HG02852 (cell line): ENCODE results near the gene STAG1.
"Not testable (repeated sequence)": the region's sequence is repeated elsewhere in the genome, so short reads cannot be mapped to it uniquely, and the experiment has no call there.

Experiments
- ATAC-seq: cut with Tn5 transposase; IDR thresholded peaks from one replicate; pipeline ENCODE4 v1.9.1; 2021; ENCODE audit warnings: mild to moderate bottlenecking, moderate library complexity; ENCODE audit not compliant: unreplicated experiment

Gene STAG1

DNA sequence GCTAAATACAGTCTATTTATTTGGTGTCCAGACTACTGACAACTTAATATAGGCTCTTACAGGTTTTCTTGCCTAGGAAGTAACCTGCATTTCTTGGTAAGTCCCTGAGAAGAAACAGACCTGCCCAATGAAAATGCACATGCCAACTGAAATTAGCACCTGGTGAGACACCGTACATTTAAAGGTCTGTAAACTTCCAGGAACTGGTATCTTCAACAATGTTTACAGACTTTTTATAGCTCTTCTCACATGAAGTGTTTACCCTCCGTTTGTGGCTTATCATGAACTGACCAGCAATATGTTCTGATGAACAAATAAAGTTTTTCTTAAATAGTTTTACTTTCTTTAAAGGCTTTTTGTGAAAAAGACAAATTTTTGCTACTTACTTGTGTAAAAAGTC lies 408.7 kb downstream of the STAG1 start:
- no peak for ATAC-seq

DNA sequence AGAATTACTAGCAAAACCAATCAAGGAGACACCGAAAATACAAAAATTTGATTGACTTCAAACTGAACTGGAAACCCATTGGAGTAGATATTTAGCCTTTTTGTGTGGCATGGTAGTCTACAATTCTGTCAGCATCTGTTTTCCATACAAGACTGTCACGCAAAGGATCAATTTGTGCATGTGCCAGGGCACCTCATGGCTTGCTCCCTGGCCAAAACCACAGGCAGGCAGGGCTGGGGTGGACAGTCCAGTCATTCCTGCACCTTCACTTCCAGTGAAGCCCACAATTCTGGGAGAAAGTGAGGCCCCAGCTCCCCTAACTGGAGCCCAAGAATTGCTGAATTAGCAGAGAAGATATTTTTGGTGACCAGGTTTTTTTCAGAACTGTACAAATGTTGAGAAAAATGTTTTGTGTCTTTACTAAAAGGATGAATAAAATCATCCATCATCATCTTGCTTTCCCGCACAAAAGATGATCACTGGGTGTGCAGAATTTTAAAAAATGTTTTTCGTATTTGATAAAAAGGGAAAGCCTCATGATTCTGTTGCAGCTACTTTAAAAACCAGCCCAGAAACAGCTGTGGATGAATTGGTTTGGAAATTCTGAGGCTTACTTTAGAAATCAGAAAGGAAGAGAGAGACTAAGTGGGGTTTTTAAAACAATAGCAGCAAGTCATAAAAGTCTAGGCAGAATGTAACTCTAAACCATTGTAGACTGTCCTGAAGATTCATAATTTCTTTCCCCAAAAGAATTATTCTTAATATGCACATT lies 415.7 kb downstream of the STAG1 start:
- no peak for ATAC-seq

DNA sequence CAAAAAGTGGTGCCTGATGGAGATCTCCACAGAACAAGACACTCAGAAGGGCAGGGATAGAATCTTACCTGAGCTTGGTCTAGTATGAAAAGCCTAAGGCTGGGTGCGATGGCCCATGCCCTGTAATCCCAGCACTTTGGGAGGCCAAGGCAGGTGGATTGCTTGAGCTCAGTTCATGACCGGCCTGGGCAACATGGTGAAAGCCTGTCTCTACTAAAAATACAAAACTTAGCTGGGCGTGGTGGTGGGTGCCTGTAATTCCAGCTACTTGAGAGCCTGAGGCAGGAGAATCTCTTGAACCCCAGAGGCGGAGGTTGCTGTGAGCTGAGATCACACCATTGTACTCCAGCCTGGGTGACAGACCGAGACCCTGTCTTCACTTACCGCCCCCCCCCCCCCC lies 417.5 kb downstream of the STAG1 start:
- not testable (repeated sequence) for ATAC-seq

DNA sequence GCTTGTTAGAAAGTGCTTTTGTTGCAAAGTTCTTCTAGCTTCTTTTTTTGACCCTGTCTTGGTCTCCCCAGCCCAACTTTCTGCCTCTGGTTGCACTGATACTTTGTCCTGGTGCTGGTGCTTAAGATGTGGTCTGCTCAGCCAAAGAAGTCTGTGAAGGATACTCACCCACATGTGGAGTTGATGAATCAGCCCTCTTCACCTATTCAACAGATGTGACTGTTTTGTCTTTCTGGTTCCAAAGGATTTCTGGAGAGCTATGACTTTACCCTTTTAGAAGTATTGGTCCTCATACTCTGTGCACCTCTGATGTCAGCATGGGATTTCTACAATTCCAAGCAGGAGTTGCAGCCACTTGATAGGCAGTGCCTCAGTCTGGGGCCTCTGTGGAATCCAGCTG lies 418.0 kb downstream of the STAG1 start:
- no peak for ATAC-seq

DNA sequence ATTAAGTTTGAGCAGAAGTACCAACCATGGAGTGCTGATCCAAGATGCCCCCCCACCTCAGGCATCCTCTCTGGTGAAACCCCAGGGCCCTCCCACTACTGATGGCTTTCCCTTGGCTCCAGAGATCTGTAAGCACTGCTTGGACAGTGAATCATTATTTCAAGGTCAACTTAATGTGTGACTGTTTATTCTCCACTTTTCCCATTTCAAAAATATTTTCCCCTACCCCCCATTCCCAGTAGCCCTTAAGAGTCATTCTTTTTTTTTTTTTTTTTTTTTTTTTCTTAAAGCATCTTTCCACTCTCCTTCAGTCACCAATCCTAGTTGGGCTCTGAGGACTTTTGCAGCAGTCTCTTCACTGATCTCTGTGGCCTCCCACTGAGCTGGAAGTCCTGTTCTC lies 419.4 kb downstream of the STAG1 start:
- no peak for ATAC-seq

DNA sequence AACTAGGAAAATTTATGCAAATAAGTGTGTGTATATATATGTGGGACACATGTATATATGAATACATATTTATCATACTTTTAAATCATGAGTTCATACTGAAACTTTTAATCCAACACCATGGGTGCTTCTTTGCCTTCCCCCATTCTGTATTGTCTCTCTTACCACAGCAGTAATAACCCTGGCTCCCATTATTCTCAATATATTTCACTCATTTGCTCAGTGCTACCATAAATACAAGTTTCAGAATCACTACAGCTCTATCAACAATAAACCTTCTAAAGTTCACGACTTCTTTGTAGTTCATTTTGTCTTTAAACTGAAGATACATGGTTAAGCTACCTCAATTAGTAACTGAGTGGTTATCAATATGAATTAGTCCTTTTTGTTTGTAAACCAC lies 419.9 kb downstream of the STAG1 start:
- ATAC-seq = no peak

DNA sequence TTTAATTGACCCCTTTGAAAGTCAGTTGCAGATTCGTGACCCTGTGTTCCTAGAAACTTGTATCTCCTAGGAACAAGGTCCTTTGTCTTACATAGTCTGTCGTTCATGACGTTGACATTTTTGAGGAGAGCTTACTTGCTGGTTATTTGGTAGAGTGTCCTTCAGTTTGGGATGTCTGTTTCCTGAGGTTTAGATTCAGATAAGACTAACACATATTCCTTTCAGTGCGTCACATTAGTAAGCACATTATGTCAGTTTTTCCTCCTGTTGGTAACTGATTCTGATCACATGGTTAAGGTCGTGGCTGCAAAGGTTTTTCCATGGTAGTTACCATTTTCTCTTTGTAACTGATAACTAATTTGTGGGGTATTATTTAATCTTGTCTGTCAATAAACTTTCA lies 421.3 kb downstream of the STAG1 start:
- ATAC-seq = no peak

DNA sequence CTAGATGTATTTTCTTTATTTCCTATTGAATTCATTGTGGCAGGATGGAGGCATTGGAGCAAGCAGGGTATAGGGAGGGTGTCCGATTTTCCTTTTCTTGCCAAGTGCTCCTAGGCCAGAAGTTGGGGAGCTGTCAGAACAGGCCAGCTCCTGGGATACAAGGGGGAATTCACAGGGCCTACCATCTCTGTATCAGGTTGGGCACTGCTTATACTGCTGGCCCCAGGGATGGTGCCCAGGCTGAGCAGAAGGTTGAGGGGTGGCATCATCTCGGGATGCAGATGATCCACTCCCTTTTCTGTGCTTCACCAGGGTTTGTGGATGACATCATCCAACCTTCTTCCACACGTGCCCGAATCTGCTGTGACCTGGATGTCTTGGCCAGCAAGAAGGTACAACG lies 422.6 kb downstream of the STAG1 start:
- ATAC-seq = no peak

DNA sequence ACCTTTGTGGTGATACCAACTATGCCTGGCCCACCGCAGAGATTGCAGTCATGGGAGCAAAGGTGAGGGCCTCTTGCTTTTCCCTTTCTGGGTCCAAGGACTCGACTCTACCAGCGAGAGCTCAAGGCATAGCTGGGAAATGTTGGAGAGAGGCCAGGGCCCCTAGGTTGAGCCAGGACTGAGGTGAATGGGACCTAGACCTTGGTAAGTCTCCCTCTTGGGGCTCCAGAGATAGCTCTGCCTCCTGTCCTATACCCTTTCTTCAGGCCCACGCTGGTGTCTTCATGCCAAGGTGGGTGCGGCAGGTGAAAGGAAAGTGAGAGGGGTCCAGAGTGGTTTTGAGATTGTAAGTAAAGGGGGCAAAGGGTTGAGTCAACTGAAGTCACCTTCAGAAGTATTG lies 424.5 kb downstream of the STAG1 start:
- no peak for ATAC-seq

DNA sequence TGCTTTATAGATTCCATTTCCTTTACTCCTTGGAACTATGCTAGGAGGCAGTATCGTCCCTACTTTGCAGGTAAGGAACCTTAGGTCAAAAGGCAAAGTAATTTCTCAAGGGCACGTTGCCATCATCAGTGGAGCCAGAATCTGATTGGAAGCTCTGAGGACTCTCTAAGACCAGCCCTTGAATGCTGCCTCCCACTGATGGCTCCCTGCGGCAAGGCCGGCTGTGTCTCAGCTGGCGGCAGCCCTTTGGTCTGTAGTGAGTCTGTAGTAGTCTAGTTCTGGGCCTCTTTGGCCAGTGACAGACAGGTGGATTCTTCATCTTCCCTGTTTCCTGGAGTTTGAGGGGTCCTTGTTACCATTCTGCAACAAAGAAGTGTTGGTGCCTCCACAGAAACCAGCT lies 425.9 kb downstream of the STAG1 start:
- ATAC-seq = no peak

DNA sequence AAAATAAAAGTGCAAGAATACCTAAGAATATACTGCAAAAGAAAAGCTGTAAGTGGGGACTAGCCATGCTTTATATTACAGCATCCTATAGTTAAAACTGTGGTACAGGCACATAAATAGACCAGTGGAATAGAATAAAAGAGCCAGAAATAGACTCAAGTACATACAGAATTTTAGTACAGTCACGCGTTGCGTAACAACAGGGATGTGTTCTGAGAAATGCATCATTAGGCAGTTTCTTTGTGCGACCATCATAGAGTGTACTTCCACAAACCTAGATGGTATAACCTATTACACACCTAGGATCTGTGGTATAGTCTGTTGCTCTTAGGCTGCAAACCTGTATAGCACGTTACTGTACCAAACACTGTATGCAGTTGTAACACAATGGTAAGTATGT lies 440.2 kb downstream of the STAG1 start:
- no peak for ATAC-seq

DNA sequence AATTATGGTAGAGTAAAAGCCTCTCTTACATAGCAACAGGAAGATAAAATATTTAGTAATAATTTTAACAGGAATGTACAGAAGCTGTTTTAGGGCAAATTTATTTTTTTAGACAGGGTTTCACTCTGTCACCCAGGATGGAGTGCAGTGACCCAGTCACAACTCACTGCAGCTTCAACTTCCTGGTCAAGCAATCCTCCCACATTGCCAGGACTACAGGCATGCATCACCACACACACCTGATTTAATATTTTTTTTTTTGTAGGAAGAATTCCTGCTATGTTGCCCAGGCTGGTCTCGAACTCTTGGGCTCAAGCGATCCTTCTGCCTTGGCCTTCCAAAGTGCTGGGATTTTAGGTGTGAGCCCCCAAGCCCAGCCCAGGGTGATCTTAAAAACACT lies 440.9 kb downstream of the STAG1 start:
- no peak for ATAC-seq

DNA sequence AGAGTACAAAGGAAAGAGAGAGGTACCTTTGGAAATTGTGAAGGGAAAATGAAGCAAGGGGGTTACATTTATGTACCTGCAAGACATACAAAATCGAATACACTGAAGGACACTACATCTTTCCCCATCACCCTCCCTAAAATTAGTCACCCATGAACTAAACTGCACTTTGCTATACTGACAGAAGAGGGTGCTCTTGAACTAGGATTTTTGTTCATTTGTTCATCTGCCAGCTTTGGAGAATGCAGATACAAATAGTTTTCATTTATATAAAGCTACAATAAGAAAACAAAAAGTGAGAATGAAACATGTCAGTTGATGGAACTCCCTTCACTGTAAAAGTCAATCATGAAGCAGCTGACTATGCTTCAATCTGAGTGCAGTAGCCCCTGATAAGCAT lies 446.3 kb downstream of the STAG1 start:
- no peak for ATAC-seq

DNA sequence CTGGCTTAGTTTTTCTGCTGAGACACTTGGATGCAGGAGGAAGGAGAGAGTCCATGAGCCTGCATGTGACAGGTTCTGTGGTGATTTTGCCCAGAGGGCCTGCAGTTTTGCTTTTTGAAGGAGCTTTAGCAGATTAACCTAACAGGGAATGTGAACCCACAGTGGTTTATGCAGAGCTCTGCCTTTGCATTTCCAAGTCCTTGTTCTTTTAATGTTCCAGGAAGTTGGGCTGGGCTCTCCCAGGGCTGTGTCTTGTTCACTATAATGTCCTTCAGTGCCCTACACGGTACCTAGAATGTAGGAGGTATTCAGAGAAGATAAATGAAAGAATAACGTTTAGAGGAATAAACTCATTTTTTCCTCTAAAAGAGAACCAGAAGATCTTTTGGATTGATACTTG lies 451.7 kb downstream of the STAG1 start:
- ATAC-seq = no peak

DNA sequence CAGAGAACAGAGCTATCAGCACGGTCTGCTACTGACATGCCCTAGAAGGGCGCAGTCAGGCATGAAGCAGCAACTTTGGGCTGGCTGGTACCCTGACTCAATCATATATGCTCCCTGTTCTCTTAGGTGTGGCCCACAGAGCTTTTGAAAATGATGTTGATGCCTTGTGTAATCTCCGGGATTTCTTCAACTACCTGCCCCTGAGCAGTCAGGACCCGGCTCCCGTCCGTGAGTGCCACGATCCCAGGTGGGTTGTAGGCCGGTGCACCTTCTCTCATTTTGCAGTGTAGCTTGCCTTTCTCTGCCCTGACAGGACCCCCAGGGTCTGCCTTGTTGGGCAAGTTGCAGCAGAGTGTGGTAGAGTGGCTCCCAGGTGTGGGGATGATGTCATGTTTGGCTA lies 454.4 kb downstream of the STAG1 start:
- no peak for ATAC-seq

DNA sequence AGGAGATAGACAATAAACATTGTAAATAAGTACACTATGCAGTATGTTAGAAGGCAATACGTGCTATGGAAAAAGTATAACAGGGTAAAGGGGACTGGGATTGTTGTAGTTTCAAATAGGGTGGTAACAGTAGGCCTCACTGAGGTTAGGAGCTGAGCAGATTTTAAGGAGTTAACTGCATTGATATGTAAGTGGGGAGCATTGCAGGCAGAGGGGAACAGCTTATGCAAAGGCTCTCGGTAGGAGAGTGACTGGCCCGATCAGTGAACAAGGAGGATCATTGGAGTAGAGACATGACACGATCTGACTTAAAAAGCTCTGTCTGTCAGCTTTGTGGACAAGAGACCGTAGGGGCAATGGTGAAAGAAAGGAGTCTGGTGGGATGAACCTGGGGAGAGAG lies 455.2 kb downstream of the STAG1 start:
- ATAC-seq = no peak

DNA sequence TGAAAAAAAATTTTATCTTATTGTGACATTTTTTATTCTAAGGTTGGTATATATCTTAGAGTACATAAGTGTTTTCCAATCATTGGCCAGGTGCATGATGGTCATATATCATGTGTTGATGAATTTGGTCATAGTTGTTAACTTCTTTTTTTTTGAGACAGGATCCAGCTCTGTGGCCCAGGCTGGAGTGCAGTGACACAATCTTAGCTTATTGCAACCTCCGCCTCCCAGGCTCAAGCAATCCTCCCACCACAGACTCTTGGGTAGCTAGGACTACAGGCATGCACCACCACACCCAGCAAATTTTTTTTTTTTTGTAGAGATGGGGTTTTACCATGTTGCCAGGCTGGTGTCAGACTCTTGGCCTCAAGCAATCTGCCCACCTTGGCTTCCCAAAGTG lies 458.0 kb downstream of the STAG1 start:
- ATAC-seq = no peak

DNA sequence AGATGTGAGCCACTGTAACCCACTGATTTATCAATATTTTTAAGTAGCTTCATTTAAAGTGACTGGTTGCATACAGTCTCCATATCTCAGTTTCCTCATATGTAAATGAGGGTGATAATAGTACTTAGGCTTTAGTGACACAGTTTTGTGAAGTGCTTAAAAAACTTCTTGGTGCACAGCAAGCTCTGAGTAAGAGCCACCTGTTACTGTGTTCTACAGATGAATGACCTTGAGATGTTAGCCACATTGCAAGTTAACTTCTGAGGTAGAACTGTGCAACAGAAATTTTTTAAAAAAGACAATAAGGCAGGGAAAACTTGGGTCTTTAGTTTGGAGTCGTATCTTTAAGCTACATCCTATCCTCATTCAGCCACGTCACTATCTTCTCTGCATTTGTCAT lies 458.9 kb downstream of the STAG1 start:
- no peak for ATAC-seq

DNA sequence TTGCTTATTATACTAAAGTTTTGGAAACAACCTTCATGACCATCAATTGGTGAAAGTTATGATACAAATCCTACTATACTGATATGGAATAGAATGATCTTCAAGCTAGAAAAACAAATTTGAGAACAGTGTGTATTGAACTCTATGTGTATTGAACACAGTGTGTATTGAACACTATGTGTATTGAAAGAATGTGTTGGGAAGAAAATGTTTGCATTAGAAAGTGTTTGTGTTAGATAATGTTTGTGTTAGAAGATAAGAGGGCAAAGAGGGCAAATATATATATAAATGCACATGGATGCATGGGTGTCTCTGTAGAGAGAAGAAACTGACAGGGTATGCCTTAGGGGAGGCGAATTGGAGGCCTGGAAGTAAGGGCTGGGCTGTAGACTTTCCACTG lies 459.7 kb downstream of the STAG1 start:
- ATAC-seq = no peak

DNA sequence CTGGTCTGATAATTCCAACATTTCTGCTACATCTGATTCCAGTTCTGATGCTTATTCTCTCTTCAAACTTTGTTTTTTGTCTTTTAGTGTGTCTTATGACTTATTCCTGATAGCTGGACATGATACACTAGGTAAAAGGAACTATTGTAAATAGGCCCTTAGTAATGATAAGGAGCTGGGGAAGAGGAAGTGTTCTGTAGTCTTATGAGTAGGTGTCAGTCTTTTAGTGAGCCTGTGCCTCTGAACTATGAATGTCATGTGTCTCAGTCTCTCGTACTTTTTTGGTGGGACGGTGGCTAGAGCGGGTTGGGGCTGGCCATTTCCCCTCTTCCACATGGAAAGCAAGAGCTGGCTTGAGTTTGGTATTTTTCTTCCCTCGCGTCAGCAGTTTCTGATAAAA lies 460.9 kb downstream of the STAG1 start:
- no peak for ATAC-seq
